NOMO-1 treated with dmso at 0.1 percent for 144 hours (cell line): ENCODE data around the gene ZNF541.
"Not testable (repeated sequence)": the region's sequence is repeated elsewhere in the genome, so short reads cannot be mapped to it uniquely, and the experiment has no call there.

ENCODE experiments used
- DNase-seq: peaks from one replicate; lab custom pipeline; 2025; ENCODE audit not compliant: unreplicated experiment; lab: John Stamatoyannopoulos, UW

Gene ZNF541

DNA sequence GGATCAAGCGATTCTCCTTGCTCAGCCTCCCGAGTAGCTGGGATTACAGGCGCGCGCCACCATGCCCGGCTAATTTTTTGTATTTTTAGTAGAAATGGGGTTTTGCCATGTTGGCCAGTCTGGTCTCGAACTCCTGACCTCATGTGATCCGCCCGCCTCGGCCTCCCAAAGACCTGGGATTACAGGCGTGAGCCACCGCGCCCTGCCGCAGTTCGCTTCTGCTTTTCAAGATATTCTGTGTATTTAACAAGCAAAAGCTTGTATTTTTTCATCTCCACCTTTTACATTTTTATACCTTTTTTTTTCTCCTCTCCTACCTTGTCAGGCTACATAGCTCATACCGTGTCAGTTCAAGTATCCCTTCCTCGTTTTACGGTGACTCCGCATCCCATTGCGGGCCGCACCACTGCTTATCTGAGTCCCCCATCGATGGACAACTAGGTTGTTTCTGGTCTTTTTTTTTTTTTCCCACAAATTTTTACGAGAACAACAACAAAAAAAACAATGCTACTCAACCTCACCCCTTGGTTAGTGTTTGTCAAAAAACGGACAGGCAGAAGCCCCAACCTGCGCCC, 26.8 kb upstream of the ZNF541 start:
- not testable (repeated sequence) for DNase-seq

DNA sequence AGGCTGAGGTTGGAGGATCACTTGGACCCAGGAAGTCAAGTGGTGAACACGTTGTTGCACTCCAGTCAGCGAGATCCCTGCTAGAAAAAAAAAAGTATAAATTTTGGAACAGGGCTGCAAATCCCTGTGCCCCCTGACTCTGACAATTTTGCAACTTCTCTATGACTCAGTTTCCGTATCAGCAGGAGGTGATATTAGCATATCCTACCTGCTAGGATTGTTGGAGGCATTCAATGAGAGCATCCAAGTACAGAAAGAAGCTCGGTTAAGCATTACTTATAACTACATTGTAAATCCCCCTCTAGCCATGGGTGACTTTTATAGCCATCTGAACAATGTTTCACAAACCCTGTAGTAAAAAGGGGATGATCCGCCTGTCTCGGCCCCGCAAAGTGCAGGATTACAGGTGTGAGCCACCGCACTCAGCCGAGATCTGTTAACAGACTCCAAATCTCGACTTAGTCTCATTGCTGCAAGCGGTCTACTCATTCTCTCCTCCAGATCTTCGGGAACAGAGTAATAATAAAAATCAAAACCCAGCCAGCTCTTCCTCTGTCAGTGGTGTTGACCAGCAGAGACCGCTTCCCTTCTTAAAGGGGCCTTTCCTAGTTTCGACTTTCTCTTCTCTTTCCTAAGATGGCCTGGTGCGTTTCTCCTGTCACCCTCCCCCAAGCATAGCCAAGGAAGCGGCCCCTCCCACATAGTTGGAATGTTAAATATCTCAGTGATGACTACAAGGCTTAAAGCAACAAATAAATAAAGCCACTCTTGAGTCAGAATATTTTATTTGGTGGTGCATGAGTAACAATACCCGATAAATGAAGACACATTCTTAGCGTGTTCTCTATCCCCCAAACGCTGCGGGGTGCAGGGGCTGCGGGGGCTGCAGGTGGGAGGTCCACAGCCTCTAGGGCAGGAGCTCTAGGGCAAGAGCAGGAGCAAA, 25.7 kb upstream of the ZNF541 start:
- peak; percentile 20 for DNase-seq

DNA sequence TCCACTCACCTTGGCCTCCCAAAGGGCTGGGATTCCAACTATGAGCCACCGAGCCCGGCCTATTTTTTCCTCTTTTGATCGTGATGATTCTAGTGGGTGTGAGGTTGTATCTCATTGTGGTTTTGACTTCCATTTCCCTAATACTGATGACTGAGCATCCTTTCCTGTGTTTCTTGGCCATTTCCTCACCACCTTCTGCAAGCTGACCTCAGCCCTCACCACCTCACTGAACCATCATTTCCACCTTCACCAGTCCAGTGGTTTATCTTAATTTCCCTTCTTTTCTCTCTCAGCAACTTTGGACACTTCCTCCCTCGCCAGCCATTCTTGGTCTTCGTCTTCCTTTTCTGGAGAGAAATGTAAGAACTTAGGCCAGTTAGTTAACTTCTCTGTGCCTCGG, 23.0 kb upstream of the ZNF541 start:
- peak; percentile 43 for DNase-seq

DNA sequence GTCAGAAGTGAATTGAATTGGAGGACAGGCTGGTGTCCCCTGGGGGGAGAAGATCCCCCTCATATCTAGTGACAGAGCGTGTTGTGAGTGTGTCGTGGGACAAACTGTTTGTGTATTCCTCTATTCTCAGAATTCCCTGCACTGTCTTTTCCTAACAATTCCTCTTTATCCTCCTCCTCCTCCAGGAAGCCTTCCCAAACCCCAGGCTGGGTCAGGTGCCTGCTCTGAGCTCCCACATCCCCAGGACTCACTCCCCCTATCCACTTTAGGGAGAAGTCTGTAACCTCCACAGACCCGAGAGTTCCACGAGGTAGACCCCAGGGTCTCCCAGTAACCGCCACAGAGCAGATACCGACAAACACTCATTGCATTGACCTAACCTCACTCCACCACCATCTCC, 20.9 kb upstream of the ZNF541 start:
- no peak for DNase-seq

DNA sequence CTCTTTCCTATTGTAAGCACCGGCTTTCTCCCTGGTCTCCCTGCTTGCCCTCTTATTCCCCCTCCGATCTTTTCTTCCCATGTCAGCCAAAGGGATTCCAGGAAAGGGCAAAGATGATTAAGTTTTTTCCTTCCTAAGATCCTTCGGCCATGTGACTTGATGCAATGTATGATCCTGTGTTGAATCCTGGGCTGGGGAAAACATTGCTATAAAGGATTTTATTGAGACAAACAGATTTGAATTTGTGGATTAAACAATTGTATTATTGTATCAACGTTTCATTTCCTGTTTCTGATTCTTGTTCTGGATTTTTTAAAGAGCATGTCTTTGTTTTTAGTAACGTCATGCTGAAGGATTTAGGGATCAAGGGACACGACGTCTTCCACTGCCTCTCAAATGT, 16.9 kb upstream of the ZNF541 start:
- DNase-seq, result no peak

DNA sequence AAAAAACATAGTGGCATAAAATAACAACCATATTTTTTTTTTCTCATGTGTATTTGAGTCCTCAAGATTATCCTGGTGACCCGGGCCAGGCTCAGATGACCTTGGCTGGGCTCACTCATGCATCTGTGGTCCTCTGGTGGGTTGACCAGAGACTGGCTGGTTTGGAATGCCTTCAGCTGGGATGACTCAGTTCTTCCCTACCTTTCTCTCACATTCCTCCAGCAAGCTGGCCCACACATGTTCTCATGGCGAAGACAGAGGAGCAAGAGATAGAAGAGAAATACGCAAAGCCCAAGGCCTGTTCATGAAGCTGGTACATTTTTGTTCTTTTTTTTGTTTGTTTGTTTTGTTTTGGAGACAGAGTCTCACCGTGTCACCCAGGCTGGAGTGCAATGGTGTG, 14.3 kb upstream of the ZNF541 start:
- no peak for DNase-seq

DNA sequence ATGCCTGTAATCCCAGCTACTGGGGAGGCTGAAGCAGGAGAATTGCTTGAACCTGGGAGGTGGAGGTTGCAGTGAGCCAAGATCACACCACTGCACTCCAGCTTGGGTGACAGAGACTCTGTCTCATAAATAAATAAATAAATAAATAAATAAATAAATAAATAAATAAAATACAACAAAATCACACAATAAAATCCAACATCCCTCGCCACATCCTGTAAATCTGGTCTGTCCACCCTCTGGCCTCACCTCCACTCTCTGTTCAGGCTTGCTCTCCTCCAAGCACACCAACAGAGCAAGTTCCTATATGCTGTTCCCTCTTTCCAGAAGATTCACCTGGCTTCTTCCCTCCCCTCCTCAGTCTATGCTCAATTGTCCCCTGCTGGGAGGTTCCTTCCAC, 10.2 kb upstream of the ZNF541 start:
- DNase-seq, result not testable (repeated sequence)

DNA sequence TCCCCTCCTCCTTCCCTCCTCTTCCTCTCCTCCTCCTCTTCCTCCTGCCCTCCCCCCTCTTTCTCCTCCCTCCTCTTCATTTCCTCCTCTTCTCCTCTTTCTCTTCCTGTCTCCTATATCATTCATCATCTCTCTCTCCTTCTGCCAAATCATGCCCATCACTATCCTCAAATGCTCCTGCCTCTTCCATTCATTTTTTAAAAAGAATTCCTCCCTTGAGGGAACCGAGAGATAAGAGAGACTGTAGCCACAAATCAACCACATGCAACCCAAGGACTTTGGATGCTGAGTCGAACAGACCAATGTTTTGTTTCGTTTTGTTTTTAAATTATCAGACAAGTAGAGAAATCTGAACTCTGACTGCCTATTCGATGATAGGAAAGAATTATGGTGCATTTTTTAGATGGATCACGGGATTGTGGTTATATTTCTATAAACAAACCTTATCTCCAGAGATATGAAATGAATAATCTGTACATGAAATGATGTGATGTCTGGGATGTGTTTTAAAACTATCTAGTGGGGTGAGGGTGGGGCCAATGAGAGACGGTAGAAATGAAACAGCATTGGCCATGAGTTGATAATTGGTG, 9.5 kb upstream of the ZNF541 start:
- no peak for DNase-seq

DNA sequence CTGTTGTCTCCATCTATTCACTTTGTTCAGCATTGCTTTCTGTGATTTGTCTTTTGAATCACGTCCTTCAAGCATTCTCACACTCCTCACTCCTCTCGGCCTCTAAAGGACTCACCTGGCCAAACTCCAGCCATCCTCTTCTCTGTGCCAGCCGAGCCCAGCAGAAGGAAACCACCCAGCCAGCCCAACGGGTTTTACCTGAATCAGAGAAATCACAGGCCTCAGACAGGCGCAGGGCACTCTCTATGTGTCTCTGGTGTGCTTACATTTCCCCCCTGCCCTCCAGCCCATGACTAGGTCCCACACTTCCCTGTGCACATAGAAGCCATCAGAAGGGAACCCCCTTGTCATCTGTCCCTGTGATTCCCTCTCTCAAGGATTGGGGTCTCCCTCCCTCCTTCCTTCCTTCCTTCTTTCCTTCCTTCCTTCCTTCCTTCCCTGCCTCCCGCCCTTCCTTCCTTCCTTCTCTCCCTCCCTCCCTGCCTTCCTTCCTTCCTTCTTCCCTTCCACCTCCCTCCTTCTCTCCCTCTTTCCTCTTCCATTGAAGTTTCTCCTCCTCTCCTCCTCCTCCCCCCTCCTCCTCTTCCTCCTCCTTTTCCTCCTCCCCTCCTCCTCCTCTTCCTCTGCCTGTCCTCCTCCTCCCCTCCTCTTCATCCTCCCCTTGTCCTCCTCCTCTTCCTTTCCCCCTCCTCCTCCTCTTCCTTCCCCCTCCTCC, 8.8 kb upstream of the ZNF541 start:
- no peak for DNase-seq

DNA sequence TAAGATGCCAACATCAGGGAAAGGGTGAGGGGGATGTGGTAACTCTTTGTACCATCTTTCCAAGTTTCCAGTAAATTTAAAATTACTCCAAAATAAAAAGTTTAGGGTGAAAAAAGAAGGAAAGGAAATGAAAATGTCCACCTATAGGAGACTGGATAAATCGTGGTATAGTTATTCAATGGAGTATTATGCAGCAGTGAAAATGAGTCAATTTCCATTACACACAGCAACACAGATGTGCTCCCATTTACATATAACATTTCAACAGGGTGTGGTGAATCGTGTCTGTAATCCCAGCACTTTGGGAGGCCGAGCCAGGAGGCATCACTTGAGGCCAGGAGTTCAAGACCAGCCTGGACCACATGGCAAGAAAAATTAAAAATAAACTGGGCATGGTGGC, 7.4 kb upstream of the ZNF541 start:
- DNase-seq, result no peak

DNA sequence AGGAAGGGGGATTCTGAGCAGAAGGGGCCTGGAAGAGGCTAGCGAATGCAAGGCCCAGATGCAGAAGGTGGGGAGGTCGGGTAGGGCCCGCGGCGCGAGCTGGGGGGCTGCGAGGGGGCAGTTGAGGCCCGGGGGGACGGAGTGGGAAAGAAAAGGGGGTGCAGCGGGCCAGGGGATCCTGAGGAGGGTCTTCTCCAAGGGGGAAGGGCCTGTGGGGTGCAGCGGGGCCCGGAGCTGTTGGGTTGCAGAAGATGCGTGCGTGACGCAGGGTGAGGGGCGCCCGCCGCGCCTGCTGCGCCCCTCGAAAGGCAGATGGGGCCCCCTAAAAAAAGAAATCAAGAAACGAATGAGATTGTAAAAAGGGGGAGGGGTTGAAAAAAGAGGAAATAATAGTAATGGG, 313 bp downstream of the ZNF541 start:
- no peak for DNase-seq

DNA sequence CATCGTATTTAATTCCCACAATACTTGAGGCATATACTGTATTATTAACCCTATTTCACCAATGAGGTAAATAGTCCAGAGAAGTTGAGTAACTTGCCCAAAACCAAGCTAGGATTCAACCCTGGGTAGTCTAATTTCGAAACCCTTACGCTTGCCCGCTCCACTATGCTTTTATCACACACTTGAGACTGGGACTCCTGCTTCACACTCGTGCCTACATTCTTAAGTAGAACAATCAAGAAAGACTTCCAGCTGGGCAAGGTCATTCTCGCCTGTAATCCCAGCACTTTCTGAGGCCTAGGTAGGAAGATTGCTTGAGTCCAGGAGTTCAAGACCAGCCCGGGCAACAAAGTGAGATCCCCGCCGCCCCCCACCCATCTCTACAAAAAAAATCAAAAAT, 3.6 kb downstream of the ZNF541 start:
- DNase-seq, result no peak

DNA sequence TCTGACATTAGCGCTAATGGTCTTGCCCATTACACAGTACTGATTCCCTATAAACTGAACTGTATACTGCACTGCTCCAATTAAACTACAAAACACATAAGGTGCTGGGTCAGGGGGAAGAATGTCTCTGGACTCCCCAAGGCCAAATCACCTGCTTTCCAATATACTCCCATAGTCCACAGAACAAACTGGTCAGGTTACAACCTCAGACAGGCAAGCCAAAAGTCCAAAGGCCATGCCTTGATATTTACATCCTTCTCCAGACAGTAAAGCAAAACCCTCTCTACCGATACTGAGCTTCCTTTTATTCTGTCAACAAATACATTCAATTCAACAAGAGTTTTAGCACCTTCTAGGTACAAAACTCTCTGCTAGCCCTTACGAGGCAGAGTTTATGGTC, 8.9 kb downstream of the ZNF541 start:
- no peak for DNase-seq

DNA sequence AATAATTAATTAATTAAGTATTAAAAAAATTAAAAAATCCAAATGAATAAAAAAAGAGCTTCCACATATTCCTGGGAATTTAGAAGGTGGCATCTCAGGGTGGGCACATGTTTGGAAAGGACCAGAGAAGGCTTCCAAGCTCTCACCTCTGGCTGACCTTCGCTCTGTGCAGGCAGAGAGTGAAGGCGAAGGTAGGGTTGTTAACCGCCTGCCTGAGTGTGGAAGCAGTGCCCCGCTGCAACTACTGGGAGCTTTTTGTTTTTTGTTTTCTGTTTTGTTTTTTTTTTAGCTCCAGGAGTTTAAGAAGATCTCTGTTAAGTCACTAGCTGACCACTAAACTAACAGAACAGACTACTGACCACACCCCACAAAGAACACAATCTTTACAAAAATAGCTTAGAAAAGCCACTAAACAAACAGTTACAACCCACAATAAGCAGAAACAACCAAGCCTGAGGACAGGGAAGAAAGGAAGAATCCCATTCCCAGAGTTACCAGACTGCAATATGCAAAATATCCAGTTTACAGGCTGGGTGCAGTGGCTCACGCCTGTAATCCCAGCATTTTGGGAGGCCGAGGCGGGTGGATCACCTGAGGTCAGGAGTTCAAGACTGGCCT, 11.4 kb downstream of the ZNF541 start:
- DNase-seq, result no peak

DNA sequence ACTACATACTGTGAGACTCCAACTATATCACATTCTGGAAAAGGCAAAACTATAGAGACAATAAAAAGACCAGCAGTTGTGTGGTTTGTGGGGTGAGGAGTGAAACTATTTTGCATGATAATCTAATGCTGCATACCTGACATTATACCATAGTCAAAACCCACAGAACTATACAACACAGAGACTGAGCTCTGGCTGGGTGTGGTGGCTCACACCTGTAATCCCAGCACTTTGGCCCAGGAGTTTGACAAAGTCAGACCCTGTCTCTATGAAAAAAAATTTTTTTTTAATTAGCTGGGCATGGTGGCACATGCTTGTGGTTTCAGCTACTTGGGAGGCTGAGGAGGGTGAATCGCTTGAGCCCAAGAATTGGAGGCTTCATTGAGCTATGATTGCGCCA, 11.9 kb downstream of the ZNF541 start:
- no peak for DNase-seq

DNA sequence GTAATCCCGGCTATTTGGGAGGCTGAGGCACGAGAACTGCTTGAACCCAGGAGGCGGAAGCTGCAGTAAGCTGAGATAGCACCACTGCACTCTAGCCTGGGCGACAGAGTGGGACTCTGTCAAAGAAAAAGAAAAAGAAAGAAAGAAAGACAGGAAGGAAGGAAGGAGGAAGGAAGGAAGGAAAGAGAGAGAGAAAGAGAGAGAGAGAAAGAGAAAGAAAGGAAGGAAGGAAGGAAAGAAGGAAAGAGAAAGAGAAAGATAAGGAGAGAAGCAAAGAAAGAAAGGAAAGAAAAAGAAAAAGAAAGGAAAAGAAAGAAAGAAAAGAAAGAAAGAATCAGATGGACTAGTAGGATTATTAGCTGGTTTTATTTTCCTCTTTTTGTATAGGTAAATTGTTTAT, 22.8 kb downstream of the ZNF541 start:
- no peak for DNase-seq

DNA sequence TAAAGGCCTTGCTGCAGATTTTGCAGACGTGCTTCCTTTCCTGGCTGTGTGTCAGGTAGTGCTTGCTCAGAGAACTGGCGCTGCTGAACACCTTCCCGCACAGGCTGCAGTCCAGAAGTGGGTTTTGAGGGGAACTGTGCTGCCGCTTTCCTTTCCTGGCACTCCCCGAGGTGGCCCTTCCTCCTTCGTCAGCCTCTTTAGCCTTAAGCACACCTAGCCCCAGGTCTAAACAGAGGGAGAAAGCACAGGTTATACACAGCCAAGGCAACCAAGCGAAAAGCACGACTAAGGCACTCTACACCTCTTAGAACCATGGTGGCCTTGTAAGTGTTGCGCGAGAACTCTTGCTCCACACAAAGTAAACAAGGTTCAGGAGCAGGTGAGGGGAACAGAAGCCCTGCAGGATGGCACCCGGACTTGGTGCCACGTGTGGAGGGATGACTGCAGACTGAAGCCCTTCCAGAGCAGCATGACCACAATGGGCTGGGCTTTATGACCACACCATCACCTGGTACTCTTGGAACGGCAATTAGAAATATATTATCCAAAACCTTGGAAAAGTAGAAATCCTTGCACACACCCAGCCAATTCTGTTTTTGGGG, 23.6 kb downstream of the ZNF541 start:
- DNase-seq, result no peak

DNA sequence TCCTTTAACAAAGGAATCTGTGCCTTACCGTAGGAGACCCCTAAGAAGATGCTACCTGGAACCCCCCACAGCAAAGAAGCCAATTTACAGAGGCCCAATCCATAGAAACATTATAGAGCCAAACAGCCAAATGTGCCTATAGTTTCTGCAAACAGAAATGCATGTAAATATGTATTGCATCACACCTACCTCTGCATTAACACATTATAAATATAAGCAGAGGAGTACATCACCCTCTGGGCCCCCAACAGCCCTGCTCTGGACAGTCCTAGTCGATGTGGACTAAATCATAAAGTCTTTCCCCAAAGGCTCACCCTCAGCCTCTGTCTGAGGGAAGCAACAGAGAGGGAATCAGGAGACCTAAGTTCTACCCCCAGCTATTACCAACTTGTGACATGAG, 25.7 kb downstream of the ZNF541 start:
- no peak for DNase-seq

DNA sequence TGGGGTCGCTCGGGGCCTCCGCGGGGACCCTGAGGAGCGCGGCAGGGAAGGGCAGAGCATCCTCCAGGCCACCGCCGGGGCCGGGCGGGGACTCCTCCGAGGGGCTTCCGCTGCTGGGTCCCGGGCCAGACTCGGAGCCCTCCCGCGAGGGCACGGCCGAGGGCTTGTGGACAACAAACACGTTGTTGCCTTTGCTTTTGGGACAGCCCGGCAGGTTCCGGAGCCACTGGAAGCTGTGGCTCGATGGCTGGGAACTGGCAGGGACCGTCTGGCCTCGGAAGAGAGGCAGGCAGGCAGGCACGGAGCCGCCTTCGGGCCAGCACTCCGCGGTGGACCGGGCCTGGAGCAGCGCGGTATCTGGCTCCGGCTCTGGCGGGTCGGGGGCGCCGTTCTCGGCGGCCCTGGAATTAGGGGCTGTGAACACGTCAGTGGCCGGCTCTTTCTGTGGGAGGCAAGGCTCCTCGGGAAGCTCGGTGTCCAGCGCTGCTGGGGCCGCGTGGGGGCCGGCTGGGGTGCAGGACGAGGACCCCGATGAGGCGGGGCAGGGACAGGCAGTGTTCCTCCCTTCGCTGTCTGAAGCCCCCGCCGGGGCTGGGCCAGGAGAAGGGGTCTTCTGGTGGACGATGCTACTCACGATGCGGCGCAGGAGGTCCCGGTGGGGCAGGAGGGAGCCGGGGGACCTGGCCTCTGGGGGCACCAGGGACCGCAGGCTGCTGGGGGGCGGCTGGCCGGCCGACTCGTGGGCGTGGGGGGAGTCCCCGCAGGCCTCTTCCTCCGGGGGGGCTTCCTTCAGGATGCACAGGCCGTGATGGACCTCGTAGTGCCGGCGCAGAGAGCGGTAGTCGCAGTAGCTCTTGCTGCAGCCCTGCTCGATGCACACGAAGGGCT, 27.6 kb downstream of the ZNF541 start:
- no peak for DNase-seq

DNA sequence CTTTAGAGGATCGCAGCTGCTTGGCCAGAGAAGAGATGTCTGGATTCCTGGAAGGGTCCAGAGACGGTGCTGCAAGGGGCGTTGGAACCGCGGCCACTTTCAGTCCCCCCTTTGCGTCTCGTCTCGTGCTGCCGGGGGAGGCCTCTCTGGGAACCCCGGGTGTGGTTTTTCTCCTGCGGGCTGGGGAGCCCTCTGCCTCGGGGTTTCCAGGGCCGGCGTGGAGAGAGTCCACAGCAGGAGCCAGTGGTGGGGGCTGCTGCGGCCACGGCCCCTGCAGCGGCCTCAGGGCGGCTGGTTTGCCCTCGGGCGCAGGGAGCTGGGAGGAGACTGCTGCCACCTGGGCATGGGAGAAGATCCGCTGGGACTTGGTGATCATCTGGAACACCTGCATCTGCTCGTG, 28.5 kb downstream of the ZNF541 start:
- no peak for DNase-seq
